ENCODE measurements around the gene ATP6V0A1.
"Not testable (repeated sequence)": the region's sequence is repeated elsewhere in the genome, so short reads cannot be mapped to it uniquely, and the experiment has no call there.

The ATP6V0A1 gene

DNA sequence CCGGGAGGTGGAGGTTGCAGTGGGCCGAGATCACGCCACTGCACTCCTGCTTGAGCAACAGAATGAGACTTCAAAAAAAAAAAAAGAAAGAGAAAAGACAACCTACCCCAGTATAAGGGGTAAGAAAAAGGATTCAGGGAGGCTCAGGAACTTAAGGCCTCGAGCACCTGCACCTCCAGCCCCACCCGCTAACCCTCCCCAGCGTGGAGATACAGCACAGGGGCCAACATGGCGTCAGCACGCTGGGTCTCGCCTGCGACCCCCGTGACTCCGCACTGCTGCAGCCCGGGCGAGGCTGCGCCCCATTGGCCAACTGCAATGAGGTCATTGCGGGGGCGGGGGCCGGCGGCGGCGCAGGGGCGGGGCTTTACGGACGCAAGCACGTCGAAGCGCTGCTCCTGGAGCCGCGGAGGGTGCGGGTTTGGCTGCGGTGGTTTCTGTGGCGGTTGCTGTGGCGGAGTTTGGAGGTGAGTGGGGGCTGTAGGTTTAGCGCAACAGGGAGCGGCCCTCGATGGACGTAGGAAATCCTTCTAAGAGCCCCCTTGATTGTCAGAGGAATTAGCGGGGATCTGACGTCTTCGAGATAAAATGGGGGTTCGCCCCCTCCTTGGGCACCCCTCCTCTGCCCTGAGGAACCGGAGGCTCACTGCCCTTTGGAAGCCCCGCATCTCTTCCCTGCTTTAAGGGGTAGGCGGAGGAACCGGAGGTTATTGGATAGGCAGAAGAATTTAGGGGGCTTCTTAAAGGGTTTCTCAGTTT, at the start of gene ATP6V0A1:
TSS of gene ATP6V0A1 (plus strand) at position 382 of the 759 bp plus-strand sequence. CDS start 2,017 bp downstream, outside the sequence.
- TF ChIP-seq POLR2A (IDR thresholded peaks at IDR 0.05; ENCODE audit: low read length) (peak; percentile 63), GATA1 (IDR thresholded peaks at IDR 0.05; ENCODE audit: low read depth, low read length) (no peak)
- peak; percentile 96 for DNase-seq

DNA sequence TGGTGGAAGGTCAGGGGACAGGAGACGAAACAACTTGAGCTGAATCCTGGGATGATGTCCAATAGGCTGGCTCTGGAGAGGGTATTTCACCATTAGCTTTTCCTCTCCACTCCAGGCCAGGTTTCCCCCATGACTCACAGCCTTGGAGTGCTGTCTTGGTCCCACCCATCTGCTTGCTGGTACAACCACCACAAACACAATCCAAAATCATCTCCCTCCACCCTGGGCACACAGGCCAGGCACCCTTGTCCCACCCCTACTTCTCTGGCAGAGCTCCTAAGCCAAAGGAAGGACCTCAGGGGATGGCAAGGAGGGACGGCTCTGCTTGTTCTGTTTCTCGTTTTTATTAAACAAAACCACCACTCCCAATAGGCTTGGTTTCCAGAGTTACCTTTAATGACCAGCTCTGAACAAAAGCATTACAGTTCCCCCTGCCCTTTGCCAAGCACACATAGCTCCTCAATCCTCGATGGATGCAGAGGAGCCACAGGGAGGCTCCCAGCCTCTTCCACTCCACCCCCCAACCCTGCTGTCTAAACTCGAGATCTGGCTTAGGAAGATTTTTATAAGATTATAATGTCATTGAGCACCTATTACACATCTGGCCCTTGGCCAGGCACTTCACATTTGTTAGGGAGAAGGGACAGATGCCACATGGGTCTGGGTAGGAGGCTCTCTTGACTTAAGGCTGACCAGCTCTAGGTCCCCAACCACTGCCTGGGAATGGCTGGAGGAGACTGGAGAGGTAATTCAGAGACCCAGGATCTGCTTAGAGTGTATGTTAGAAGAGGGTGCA, 49.0 kb upstream of the ATP6V0A1 start:
- TF ChIP-seq POLR2A (IDR thresholded peaks at IDR 0.05; ENCODE audit: low read length) (no peak), GATA1 (IDR thresholded peaks at IDR 0.05; ENCODE audit: low read depth, low read length) (no peak)
- no peak for DNase-seq

DNA sequence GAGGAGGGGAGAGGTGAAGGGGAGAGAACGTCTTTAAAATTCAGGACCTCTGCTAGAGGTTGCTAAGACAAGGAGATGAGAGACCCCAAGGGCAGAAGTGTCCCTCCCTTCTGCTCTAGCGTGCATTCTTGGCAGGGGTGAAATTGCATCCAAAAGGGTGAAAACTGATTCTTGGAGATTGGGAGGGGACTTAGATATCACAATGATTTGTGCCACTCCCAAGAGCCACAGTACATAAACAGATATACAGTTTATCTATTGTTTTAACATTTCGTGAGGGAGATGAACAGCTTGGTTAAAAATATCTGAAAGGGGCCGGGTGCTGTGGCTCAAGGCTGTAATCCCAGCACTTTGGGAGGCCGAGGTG, 48.4 kb upstream of the ATP6V0A1 start:
- no peak for DNase-seq
- no peak for TF ChIP-seq GATA1 (IDR thresholded peaks at IDR 0.05; ENCODE audit: low read depth, low read length)
- TF ChIP-seq POLR2A (IDR thresholded peaks at IDR 0.05; ENCODE audit: low read length), result no peak

DNA sequence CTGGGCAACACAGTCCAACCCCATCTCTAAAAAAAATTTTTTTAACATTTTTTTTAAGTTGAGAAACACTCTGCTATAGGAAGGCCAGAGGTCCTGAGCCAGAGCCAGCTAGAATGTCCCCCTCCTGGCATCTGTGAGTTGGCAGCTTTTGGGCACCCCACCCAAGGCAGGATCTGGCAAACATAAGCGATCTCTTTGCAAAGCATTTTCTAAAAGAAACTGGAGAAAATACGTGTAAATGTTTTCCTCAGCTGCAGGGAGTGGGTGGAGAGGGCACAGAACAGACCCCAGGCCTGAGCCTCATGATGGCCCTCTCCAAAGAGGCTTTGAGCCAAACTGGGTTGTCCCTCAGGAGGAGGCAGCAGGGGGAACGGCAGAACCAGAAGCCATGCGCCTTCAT, 47.3 kb upstream of the ATP6V0A1 start:
- no peak for TF ChIP-seq POLR2A (IDR thresholded peaks at IDR 0.05; ENCODE audit: low read length)
- DNase-seq, result no peak

DNA sequence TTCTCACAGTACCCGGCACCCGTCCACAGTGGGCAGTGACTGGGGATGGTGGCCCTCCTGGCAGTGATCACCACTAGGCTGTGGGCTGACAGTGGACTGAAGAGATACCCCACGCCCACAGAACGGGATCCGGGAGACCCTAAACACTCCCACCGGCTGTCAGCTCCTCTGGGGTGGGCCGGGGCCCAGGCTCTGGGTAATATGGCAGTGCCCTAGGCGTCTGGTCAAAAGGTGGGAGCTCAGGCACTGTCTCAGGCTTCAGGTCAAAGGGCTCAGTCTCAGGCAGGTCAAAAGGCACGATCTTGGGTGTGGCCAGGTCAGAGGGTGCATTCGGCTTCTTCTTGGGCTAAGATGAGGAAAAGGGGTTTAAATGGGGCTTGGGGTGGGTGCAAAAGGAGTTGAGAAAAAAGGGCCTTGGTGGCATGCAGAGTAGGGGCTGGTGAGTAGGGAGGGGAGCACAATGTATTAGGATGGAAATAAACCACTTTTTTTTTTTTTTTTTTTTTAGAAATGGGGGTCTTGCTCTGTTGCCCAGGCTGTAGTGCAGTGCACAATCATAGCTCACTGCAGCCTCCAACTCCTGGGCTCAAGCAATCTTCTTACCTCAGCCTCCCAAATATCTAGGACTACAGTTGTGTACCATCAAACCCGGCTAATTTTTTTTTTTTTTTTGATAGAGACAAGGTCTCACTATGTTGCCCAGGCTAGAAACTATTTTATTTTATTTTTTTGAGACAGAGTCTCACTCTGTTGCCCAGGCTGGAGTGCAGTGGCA, 46.6 kb upstream of the ATP6V0A1 start:
- no peak for DNase-seq
- TF ChIP-seq POLR2A (IDR thresholded peaks at IDR 0.05; ENCODE audit: low read length) (no peak), GATA1 (IDR thresholded peaks at IDR 0.05; ENCODE audit: low read depth, low read length) (no peak)

DNA sequence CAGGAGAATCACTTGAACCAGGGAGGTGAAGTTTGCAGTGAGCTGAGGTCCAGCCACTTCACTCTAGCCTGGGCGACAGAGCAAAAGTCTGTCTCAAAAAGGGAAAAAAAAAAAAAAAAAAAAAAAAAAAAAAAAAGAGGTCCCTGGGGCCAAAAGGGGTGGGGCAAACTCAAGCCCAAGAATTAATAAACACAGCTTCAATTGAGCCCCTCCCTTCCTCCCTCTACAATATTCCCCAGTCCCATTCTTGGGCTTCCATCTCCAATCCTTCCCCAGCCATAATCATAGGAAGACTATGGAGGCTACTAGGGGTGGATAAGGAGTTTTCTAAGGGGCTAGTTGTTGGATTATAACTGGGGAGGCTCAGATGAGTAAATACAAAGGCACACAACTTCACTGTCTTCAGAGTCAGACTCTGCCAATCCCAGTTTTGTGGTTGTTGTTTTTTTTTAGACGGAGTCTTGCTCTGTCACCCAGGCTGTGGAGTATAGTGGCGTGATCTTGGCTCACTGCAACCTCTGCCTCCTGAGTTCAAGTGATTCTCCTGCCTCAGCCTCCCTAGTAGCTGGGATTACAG, 45.1 kb upstream of the ATP6V0A1 start:
- TF ChIP-seq POLR2A (IDR thresholded peaks at IDR 0.05; ENCODE audit: low read length) (no peak), GATA1 (IDR thresholded peaks at IDR 0.05; ENCODE audit: low read depth, low read length) (no peak)
- no peak for DNase-seq

GRCh38 chr17:42414704-42415409, 43.8 kb upstream of the ATP6V0A1 start:
- TF ChIP-seq GATA1 (IDR thresholded peaks at IDR 0.05; ENCODE audit: low read depth, low read length), result no peak
- no peak for DNase-seq

- DNase-seq, result not testable (repeated sequence)
These were observed 40.7 kb upstream of the ATP6V0A1 start for GRCh38 chr17:42417981-42418380.

- no peak for TF ChIP-seq GATA1 (IDR thresholded peaks at IDR 0.05; ENCODE audit: low read depth, low read length)
- no peak for TF ChIP-seq POLR2A (IDR thresholded peaks at IDR 0.05; ENCODE audit: low read length)
- no peak for DNase-seq
These were observed 37.6 kb upstream of the ATP6V0A1 start for GRCh38 chr17:42421136-42421506.

DNA sequence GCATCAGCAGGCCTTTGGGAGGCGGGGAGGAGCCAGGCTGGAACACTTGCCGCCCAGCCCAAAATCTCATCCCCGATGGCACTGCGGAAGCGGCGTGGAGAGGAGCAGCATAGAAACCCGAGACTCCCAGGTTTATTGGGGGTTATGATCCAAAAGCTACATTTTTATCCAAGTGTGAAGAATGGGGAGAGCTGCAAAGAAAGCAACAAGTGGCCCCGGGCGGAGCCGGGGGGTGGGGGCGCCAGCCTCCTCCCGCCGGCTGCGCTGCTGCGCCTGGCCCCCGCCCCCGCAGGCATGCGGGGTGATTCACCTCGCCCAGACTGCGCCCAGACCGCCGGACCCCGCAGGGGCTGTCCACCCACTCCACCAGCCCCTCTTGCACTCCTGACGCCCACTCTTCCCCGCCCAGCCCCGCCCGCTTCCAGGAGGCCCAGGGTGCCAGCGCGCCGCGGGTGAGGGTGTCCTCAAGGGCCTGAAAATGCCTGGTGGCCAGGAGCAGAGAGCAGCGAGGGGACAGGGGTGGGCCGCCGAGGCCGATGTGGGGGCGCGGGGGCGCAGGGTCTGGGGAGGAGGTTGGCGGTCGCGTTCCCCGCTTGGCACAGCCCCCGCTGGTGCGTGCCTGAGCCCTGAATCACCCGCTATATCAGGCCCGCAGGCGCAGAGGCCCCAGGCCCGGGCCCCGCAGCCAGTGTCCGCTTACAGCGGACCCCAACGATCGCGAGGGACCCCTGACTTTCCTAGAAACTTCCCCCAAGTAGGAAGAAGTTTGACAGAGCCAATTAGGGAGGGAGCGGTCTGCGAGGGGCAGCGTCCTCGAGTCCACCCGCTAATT, 37.0 kb upstream of the ATP6V0A1 start:
- DNase-seq, result no peak
- TF ChIP-seq POLR2A (IDR thresholded peaks at IDR 0.05; ENCODE audit: low read length), result no peak

GRCh38 chr17:42422412-42422957, 36.2 kb upstream of the ATP6V0A1 start:
- peak; percentile 37 to 41 for DNase-seq
- TF ChIP-seq GATA1 (IDR thresholded peaks at IDR 0.05; ENCODE audit: low read depth, low read length) (no peak), POLR2A (IDR thresholded peaks at IDR 0.05; ENCODE audit: low read length) (no peak)

DNA sequence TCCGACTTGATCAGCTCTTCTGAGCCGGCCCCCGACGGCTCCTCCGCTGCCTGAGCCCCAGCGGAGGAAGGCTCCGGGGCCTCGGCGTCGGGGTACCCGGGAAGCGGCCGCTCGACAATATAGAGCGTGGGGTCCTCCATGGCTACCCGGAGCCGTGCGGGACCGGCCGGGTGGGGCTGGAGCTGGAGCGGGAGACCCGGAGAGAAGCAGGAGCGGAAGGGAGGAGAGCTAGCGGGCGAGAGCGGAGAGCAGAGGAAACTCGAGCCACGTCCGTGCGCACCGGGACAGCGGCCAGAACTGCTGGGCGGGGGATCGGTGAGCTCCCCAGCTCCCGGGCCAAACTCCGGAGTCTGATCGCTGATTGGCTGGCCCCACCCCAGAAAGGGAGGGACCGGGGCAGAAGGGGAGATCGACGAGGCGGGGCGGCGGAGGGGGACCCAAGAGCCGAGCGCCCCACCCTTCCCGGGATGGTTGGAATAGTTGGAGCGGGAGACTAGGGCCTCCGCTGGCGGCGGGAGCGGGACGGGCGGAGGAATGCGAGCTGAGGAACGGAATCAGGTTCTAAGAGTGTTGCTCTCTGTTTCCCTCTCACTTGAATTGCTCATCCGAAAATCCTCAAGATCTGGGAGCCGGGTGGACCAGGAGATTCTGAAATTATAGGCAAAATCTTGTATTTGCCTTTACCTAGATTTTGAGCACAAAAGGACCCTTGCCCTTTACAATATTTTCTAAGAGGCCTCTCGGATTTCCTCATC, 35.5 kb upstream of the ATP6V0A1 start, which contains the start of gene CAVIN1:
TSS of gene CAVIN1 (minus strand) at position 299 of the 755 bp plus-strand sequence. CDS start at position 140, 159 bp downstream.
- TF ChIP-seq POLR2A (IDR thresholded peaks at IDR 0.05; ENCODE audit: low read length) (peak; percentile 52), GATA1 (IDR thresholded peaks at IDR 0.05; ENCODE audit: low read depth, low read length) (no peak)
- peak; percentile 56 to 65 for DNase-seq

Data from erythroblast (primary cell).